ENCODE data around the gene USP5. TPM values are rescaled to one million over a fixed set of nuclear protein-coding genes. Genes with fewer than 3 reads are reported as not detected.
A peak's percentile ranks its signal among the peaks of the same experiment; 100 is the strongest.

The USP5 gene
- total and polyA plus RNA-seq, 2 of the 8 experiments (the other 6 are each of a cell fraction or from before 2014, with no cell fraction given): 66.5 to 148 TPM

- peak; percentile 99 for TF ChIP-seq TAF1 (IDR thresholded peaks at IDR 0.05; ENCODE audit: low read depth, low read length)
- TF ChIP-seq SIN3A (conservative IDR thresholded peaks at IDR 0.05 in 1 of 2, IDR thresholded peaks at IDR 0.05 in 1 of 2; ENCODE audit: low read depth in 1 of 2, low read length in 2 of 2): peak in 1 of 2 experiments; percentile 77; a peak in 2 of 4 replicates
- 0 out of 2 replicates have a peak, but pooled peaks have one; percentile 37 for TF ChIP-seq EGR1 (IDR thresholded peaks at IDR 0.05; ENCODE audit: borderline replicate concordance, low read depth, low read length)
- peak; percentile 71 to 84 for TF ChIP-seq POLR2A (IDR thresholded peaks at IDR 0.05; ENCODE audit: control extremely low read depth in 1 of 2, low read depth in 2 of 2, low read length in 2 of 2)
- peak; percentile 65; the same call in 1 of the 2 replicates for TF ChIP-seq GABPA (IDR thresholded peaks at IDR 0.05; ENCODE audit: borderline replicate concordance, insufficient read depth, low read length)
- no peak for TF ChIP-seq SIRT6 (IDR thresholded peaks at IDR 0.05; ENCODE audit: low read length)
- TF ChIP-seq YY1 (IDR thresholded peaks at IDR 0.05; ENCODE audit: low read depth, low read length): peak; percentile 79; the same call in 1 of the 2 replicates
- TF ChIP-seq EZH2 (IDR thresholded peaks at IDR 0.05; ENCODE audit: low read depth, low read length, severe bottlenecking): no peak
- TF ChIP-seq SP1 (IDR thresholded peaks at IDR 0.05; ENCODE audit: low read depth, low read length): peak; percentile 57; the same call in 1 of the 2 replicates
- no peak for TF ChIP-seq HDAC2 (IDR thresholded peaks at IDR 0.05; ENCODE audit: borderline replicate concordance in 1 of 2, low read depth in 2 of 2, low read length in 2 of 2)
- TF ChIP-seq CTBP2 (IDR thresholded peaks at IDR 0.05; ENCODE audit: borderline replicate concordance, insufficient read depth, insufficient read length, low read length): no peak
- no peak for TF ChIP-seq KDM1A (IDR thresholded peaks at IDR 0.05; ENCODE audit: borderline replicate concordance, low read length)
- TF ChIP-seq SIX5 (IDR thresholded peaks at IDR 0.05; ENCODE audit: low read depth, low read length): no peak
- peak; percentile 52; the same call in 1 of the 2 replicates for TF ChIP-seq ATF2 (IDR thresholded peaks at IDR 0.05; ENCODE audit: low read length)
- TF ChIP-seq NANOG (IDR thresholded peaks at IDR 0.05; ENCODE audit: insufficient read depth, low read depth, low read length, poor library complexity, severe bottlenecking): peak; percentile 46
Measured at GRCh38 chr12:6890789-6891645, 39.1 kb downstream of the USP5 start (continued).

Data from H1 (cell line).